ENCODE data around the gene ARMC6.

Gene ARMC6

GRCh38 chr19:19103167-19103566 lies 69.8 kb downstream of the ARMC6 start:
- peaks cover 0 to 9% of the 10 kb centered on the region in 2 experiments; a peak in 1 of 3 replicates for H3K36me3 ChIP-seq (ENCODE audit: control insufficient read depth in 2 of 2, insufficient read depth in 1 of 2, low read length in 2 of 2)
- no peak overlapping the region for H3K4me3 ChIP-seq (ENCODE audit: low read depth, low read length)
- H3K9me3 ChIP-seq (ENCODE audit: control insufficient read depth, insufficient read depth, low read depth, low read length) = no peaks in the 10 kb centered on the region
- H3K4me1 ChIP-seq (ENCODE audit: control insufficient read depth, insufficient read depth, low read length) = no peaks in the 10 kb centered on the region
- ChIA-PET POLR2A (no interaction called here), CTCF (interaction anchor here (0.6 to 1.0 kb wide), 3 partner anchors 13 to 72 kb away, joined by 3 read pairs; no protein-coding TSS in a partner anchor)
- H3K27ac ChIP-seq (ENCODE audit: extremely low read depth, low read depth, low read length) = no peak overlapping the region
- no peak for TF ChIP-seq ZNF518A (tag by site-specific recombination; conservative IDR thresholded peaks at IDR 0.05; ENCODE audit: low read depth)
- no peak for TF ChIP-seq ZNF394 (tag by site-specific recombination; IDR thresholded peaks at IDR 0.05; ENCODE audit: borderline replicate concordance)
- no peak for TF ChIP-seq ZNF48 (tag by site-specific recombination; IDR thresholded peaks at IDR 0.05)
- TF ChIP-seq ZBTB26 (tag by site-specific recombination; optimal IDR thresholded peaks at IDR 0.05) = no peak
- no peak for TF ChIP-seq ZFP69B (tag by site-specific recombination; IDR thresholded peaks at IDR 0.05)
- TF ChIP-seq ZNF785 (tag by site-specific recombination; IDR thresholded peaks at IDR 0.05) = no peak
- TF ChIP-seq ZFP3 (tag by site-specific recombination; IDR thresholded peaks at IDR 0.05; ENCODE audit: low read depth) = no peak
- TF ChIP-seq ZNF16 (tag by site-specific recombination; IDR thresholded peaks at IDR 0.05; ENCODE audit: low read depth) = no peak
- TF ChIP-seq BCL6B (tag by site-specific recombination; IDR thresholded peaks at IDR 0.05) = no peak
- no peak for TF ChIP-seq ZNF544 (tag by site-specific recombination; IDR thresholded peaks at IDR 0.05)
- no peak for TF ChIP-seq ZBTB44 (tag by site-specific recombination; IDR thresholded peaks at IDR 0.05)
- no peak for TF ChIP-seq ZNF18 (tag by site-specific recombination; IDR thresholded peaks at IDR 0.05)
- no peak for TF ChIP-seq ATF2 (tag by site-specific recombination; IDR thresholded peaks at IDR 0.05; ENCODE audit: low read depth)
- no peak for TF ChIP-seq PRDM2 (tag by site-specific recombination; IDR thresholded peaks at IDR 0.05; ENCODE audit: borderline replicate concordance)
- no peak for TF ChIP-seq ELK4 (IDR thresholded peaks at IDR 0.05; ENCODE audit: borderline replicate concordance, low read depth, low read length)
- TF ChIP-seq ZNF341 (tag by site-specific recombination; IDR thresholded peaks at IDR 0.05; ENCODE audit: low read depth) = no peak
- no peak for TF ChIP-seq ZNF146 (tag by site-specific recombination; IDR thresholded peaks at IDR 0.05)

Measured in HEK293 (cell line).